IMR-90 (cell line): ENCODE data around the gene DNAJC27.

Source experiments
- BHLHE40 ChIP-seq: fragments of 150-350 bp; IDR thresholded peaks from 2 replicates; pipeline ENCODE4 v1.6.1; 2016; ENCODE audit warnings: mild to moderate bottlenecking, low read depth, low read length
- CEBPB ChIP-seq: IDR thresholded peaks from 2 replicates; pipeline ENCODE4 v1.6.1; 2012; ENCODE audit warnings: low read depth, low read length, improper control_type of control experiment
- MAFK ChIP-seq: IDR thresholded peaks from 2 replicates; pipeline ENCODE4 v1.6.1; 2012; ENCODE audit warnings: low read depth, low read length, improper control_type of control experiment
- MAZ ChIP-seq: IDR thresholded peaks from 2 replicates; pipeline ENCODE4 v1.6.1; 2012; ENCODE audit warnings: low read depth, mild to moderate bottlenecking, low read length, improper control_type of control experiment, moderate library complexity, borderline replicate concordance
- POLR2A ChIP-seq: IDR thresholded peaks from 2 replicates; pipeline ENCODE4 v1.6.1; 2012; ENCODE audit warnings: mild to moderate bottlenecking, low read depth, low read length
- RAD21 ChIP-seq: IDR thresholded peaks from 2 replicates; pipeline ENCODE4 v1.6.1; 2012; ENCODE audit warnings: low read length, improper control_type of control experiment
- TF ChIP-seq, protein P1 (sequence below): conservative IDR thresholded peaks from 2 replicates; pipeline ENCODE4 v1.5.1; 2012; ENCODE audit warnings: mild to moderate bottlenecking, low read depth, low read length, improper control_type of control experiment
- TF ChIP-seq, protein P2 (sequence below): fragments of 150-350 bp; IDR thresholded peaks from 2 replicates; pipeline ENCODE4 v1.6.1; 2017; ENCODE audit warnings: mild to moderate bottlenecking, antibody characterized with exemption, low read length, low read depth
- TF ChIP-seq, protein P3 (sequence below): fragments of 150-350 bp; IDR thresholded peaks from 2 replicates; pipeline ENCODE4 v1.6.1; 2016; ENCODE audit warnings: low read depth, mild to moderate bottlenecking, low read length, moderate library complexity, borderline replicate concordance

- TF ChIP-seq RAD21 (no peak), POLR2A (no peak), MAFK (no peak), CEBPB (no peak), BHLHE40 (no peak), MAZ (no peak)
- TF ChIP-seq, protein P1, sequence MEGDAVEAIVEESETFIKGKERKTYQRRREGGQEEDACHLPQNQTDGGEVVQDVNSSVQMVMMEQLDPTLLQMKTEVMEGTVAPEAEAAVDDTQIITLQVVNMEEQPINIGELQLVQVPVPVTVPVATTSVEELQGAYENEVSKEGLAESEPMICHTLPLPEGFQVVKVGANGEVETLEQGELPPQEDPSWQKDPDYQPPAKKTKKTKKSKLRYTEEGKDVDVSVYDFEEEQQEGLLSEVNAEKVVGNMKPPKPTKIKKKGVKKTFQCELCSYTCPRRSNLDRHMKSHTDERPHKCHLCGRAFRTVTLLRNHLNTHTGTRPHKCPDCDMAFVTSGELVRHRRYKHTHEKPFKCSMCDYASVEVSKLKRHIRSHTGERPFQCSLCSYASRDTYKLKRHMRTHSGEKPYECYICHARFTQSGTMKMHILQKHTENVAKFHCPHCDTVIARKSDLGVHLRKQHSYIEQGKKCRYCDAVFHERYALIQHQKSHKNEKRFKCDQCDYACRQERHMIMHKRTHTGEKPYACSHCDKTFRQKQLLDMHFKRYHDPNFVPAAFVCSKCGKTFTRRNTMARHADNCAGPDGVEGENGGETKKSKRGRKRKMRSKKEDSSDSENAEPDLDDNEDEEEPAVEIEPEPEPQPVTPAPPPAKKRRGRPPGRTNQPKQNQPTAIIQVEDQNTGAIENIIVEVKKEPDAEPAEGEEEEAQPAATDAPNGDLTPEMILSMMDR: no peak
- TF ChIP-seq, protein P2, sequence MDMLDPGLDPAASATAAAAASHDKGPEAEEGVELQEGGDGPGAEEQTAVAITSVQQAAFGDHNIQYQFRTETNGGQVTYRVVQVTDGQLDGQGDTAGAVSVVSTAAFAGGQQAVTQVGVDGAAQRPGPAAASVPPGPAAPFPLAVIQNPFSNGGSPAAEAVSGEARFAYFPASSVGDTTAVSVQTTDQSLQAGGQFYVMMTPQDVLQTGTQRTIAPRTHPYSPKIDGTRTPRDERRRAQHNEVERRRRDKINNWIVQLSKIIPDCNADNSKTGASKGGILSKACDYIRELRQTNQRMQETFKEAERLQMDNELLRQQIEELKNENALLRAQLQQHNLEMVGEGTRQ: no peak
- TF ChIP-seq, protein P3, sequence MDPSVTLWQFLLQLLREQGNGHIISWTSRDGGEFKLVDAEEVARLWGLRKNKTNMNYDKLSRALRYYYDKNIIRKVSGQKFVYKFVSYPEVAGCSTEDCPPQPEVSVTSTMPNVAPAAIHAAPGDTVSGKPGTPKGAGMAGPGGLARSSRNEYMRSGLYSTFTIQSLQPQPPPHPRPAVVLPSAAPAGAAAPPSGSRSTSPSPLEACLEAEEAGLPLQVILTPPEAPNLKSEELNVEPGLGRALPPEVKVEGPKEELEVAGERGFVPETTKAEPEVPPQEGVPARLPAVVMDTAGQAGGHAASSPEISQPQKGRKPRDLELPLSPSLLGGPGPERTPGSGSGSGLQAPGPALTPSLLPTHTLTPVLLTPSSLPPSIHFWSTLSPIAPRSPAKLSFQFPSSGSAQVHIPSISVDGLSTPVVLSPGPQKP: no peak
Observed at GRCh38 chr2:24918326-24919036, 53.3 kb downstream of the DNAJC27 start.
